IPS-11a (cell line): ENCODE results near the gene PRRX2.
"Not testable (repeated sequence)": the region's sequence is repeated elsewhere in the genome, so short reads cannot be mapped to it uniquely, and the experiment has no call there.

ENCODE experiments used
- H3K4me3 ChIP-seq: one replicate; pipeline ENCODE4 v1.5.1; 2013; ENCODE audit warnings: low read depth, low read length, control low read depth

The PRRX2 gene

DNA sequence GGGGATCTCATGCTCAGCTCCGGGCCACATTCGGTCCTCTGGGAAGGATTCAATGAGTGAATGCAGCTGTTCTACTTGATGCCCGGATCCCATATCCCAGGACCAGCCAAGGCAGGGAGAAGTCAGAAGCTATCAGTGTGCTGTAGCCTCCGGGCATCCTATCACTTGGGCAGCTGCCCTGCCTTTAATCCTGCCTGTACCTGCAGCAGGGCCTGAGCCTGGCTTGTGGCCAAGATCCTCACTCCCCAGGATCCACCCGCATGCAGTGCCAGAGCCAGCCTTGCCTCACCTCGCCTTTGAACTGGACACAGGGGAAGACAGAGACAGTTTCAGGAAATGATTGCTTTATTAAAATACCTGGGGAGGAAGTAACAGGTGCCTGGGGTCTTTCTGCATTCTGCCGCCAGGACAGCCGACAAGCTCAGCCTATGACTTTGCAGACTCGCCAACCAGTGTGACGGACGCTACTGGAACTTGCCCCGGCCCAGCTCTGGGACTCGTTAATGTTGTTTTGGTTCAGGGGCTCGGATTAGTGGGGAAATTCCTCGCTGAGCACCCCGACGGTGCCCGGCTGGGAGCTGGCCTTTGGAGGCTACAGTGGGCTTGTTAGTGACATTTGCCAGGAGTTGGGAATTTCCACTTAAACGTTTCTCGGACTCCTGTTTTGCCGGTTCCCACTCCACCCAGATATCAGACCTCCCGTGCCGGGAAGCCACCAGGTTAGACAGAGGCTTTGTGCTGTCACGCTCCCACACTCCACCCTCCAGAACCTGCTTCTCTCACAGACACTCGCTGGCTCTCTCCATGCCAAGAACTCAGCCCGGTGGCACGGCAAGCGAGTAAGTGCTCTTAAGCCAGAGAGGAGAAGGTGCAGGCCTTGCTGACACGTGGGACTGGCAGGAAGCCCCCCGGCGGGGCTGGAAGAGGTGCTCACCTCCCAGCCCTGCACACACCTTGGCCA lies 86.7 kb downstream of the PRRX2 start:
- H3K4me3 ChIP-seq: no peak overlapping the region

DNA sequence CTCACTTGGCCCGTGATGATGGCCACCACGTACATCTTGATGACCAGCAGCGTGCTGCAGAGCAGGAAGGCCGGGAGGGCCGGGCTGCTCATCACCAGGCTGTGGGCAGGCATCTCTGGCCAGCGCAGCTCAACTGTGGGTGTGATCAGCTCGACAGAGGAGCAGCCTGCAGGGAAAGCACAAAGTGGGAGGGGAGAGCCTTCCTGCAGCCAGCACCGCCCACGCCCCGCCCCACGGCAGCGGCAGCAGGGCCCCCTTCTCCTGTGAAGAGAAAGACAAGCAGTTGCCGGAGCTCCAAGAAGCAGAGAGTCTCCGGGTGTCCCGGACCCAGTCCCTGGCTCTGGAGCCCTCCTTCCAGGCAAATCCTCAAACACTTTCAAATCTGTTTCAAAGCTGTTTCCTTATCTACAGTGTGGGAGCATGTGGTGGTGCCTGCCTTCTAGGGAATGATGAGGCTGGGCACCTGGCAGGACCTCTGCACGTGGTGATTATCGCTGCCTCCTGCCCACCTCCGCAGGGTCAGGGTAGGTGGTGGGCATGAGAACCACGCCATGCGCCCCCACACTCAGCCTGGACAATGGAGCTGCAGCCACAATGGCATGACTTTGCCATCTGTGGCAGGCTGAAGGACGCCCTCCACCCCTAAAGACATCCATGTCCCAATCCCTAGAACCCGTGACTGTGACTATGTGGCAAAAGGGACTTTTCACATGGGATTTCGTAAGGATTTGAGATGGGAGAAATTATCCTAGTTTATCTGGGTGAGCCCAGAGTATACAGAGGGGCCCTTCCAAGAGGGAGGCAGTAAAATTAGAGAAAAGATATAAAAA lies 87.7 kb downstream of the PRRX2 start, which contains the start of gene PTGES:
TSS of gene PTGES (minus strand) at position 143 of the 830 bp plus-strand sequence. CDS start at position 113, 30 bp downstream.
- H3K4me3 ChIP-seq: no peak within 1 kb of the TSS

GRCh38 chr9:129755151-129755550 lies 89.7 kb downstream of the PRRX2 start:
- H3K4me3 ChIP-seq: no peak overlapping the region

GRCh38 chr9:129756191-129756590 lies 90.7 kb downstream of the PRRX2 start:
- H3K4me3 ChIP-seq: no peak overlapping the region

- no peak overlapping the region for H3K4me3 ChIP-seq
These were observed 91.6 kb downstream of the PRRX2 start for GRCh38 chr9:129757045-129757444.

- H3K4me3 ChIP-seq: no peak overlapping the region
These were observed 93.9 kb downstream of the PRRX2 start for GRCh38 chr9:129759319-129759718.

DNA sequence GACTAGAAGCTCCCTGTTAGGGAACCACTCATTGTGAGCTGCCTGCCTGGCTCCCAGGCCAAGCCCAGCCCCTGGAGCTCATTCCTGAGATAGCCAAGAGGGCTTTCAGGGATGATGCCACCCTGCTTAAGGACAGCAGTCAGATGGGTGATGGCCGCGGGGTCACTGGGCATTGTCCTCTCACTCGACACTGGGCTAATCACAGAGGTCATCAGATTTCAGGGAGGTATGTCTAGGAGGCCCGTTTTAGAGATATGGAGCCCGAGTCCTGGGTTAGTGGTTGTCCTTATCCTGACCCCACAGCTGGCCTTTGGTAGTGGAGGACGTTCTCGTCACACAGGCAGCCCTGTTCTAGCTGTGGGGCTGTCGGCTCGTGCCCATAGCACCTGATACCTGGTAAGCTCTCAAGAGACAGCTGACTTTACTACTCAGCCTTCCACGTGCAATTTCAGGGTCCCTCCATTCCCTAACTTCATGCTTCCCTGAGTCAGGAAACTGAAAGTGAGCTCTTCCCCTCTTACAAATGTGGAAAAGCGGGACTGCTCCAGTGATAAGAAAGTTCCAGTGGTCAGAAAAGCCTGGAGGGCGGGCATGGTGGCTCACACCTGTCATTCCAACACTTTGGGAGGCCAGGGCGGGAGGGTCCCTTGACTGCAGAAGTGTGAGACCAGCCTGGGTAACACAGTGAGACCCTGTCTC lies 94.5 kb downstream of the PRRX2 start:
- no peak overlapping the region for H3K4me3 ChIP-seq

DNA sequence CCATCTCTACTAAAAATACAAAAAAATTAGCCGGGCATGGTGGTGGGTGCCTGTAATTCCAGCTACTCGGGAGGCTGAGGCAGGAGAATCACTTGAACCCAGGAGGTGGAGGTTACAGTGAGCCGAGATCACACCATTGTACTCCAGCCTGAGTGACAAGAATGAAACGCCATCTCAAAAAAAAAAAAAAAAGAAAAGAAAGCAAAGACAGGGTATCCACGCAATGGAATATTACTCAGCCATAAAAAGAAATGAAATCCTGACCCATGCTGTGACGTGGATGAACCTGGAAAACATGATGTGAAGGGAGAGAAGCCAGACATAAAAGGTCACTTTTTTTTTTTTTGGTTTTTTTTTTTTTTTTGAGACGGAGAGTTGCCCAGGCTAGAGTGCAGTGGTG lies 95.3 kb downstream of the PRRX2 start:
- not testable (repeated sequence) for H3K4me3 ChIP-seq

DNA sequence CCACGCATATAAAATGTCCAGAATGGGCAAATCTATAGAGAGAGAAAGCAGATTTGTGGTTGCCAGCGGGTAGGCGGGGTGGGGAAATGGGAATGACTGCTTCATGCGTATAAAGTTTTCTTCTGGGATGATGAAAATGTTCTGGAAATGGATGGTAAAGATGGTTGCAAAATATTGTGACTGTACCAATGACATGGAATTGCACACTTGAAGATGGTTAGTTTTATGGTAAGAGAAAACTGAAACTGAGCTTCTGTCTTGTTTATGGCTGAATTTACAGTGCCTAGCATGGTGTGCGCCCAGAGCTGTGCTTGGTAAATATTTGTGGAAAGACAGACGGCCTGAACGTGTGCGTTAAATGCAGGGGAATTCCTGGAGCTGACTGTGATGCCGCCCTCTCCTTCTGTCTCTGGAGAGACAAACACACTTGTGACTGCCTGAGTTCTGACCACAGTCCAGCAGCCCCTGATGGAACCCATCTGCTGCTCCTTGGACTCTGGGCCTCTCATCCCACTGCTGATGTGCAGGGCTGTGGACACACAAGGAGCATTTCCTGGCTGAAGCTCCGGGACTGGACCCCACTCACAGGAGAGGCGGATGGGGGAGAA lies 96.0 kb downstream of the PRRX2 start:
- no peak overlapping the region for H3K4me3 ChIP-seq

DNA sequence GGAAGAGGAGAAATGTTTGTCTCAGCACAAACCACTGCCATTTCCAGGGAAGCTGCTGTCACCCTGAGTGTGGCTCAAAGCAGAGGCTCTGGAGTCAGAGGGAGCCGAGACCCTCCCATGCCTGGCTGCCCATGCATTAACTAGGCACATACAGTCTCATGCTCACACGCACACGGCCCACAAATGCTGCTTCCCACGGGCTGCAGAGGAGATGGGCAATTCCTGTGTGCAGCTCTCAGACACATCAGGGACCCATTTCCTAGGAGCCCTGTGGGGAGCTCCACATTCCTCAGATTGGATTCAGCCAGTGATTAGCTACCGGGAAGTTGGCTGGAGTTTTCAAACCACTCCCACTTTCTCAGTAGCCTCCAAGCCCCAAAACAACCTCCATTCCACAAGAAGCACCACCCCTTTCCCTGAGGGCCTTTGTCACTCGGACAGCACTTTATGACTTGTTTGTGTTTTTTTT lies 96.5 kb downstream of the PRRX2 start:
- H3K4me3 ChIP-seq: no peak overlapping the region

- not testable (repeated sequence) for H3K4me3 ChIP-seq
These were observed 97.0 kb downstream of the PRRX2 start for GRCh38 chr9:129762370-129762984.

- no peak overlapping the region for H3K4me3 ChIP-seq
These were observed 97.8 kb downstream of the PRRX2 start for GRCh38 chr9:129762985-129763926.

GRCh38 chr9:129765764-129766317 lies 100.4 kb downstream of the PRRX2 start:
- no peak overlapping the region for H3K4me3 ChIP-seq

GRCh38 chr9:129768486-129768885 lies 103.0 kb downstream of the PRRX2 start:
- H3K4me3 ChIP-seq: no peak overlapping the region

- no peak overlapping the region for H3K4me3 ChIP-seq
These were observed 104.2 kb downstream of the PRRX2 start for GRCh38 chr9:129769669-129770068.

DNA sequence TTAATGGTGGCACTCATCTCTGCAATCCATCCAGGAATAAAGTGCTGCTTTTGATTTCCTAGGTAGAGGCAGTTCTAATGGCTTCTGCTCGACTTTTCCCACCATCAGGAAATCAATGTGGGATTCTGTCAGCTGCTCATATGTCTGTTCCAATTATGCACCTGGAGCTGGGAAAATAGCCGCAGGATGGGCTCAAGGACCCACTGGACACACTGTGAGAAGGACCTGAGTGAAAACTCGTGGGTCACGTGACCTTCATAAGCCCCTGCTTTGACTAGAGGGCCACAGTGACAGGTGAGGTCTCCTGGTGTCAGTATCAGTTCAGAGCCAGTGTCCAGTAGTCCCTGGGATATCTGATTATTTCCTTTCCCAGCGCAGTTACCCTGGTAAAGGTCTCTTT lies 105.3 kb downstream of the PRRX2 start:
- H3K4me3 ChIP-seq: no peak overlapping the region
